Fibroblast of pulmonary artery (primary cell): Measurements from ENCODE around the gene CAMTA1.

Experiments
- DNase-seq: peaks from one replicate; pipeline ENCODE4 v3.0.0-alpha.2; 2010; ENCODE audit warnings: low read depth
- H3K4me3 ChIP-seq: replicated peaks from 2 replicates; pipeline ENCODE4 v1.5.1; 2011; ENCODE audit warnings: low read depth, mild to moderate bottlenecking, control low read depth, low read length, moderate library complexity
- TF ChIP-seq, protein P1 (sequence below): IDR thresholded peaks from 2 replicates; pipeline ENCODE4 v1.5.1; 2011; ENCODE audit warnings: mild to moderate bottlenecking, control low read depth, low read length, inconsistent platforms; ENCODE audit errors: missing control alignments

Gene CAMTA1

DNA sequence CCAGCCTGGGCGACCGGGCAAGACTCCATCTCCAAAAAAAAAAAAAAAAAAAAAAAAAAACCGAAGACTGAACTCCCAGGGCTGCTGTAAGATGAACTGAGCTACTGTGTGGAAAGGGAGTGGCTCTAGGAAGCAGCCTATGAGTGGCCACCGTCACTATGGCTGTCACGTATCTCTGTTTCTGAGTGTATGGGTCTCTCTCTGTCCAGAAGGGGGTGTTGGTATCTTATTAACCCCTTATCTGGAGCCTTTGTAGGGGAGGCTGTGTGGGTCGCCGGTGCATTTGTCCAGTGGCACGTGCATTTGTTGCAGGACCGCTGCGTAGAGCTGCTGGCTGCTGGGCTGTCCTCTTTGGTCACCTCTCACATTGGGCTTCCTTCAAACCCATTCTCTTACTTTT lies 326.6 kb downstream of the CAMTA1 start:
- H3K4me3 ChIP-seq = no peak overlapping the region
- DNase-seq = no peak
- TF ChIP-seq, protein P1, sequence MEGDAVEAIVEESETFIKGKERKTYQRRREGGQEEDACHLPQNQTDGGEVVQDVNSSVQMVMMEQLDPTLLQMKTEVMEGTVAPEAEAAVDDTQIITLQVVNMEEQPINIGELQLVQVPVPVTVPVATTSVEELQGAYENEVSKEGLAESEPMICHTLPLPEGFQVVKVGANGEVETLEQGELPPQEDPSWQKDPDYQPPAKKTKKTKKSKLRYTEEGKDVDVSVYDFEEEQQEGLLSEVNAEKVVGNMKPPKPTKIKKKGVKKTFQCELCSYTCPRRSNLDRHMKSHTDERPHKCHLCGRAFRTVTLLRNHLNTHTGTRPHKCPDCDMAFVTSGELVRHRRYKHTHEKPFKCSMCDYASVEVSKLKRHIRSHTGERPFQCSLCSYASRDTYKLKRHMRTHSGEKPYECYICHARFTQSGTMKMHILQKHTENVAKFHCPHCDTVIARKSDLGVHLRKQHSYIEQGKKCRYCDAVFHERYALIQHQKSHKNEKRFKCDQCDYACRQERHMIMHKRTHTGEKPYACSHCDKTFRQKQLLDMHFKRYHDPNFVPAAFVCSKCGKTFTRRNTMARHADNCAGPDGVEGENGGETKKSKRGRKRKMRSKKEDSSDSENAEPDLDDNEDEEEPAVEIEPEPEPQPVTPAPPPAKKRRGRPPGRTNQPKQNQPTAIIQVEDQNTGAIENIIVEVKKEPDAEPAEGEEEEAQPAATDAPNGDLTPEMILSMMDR = no peak

DNA sequence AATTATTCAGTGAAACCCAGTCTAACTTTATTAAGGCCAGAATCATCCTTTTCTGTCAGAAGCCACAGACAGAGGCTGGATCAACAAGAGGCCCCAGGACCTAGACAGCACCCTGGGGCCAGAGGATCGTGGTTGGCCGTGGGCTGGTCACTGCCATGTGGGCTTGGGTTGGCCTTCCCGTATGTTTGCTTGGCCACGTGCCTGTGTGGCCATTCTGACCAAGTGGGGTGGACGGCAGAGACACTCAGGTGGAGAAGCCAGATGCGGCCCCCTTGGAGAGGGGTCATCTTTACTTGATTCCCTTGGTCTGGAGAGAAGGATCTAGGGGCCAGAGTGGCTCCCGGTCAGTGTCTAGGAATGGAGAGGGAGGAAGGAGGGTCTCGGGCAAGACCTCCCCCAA lies 327.9 kb downstream of the CAMTA1 start:
- H3K4me3 ChIP-seq = no peak overlapping the region
- DNase-seq = no peak
- TF ChIP-seq, protein P1 = no peak

DNA sequence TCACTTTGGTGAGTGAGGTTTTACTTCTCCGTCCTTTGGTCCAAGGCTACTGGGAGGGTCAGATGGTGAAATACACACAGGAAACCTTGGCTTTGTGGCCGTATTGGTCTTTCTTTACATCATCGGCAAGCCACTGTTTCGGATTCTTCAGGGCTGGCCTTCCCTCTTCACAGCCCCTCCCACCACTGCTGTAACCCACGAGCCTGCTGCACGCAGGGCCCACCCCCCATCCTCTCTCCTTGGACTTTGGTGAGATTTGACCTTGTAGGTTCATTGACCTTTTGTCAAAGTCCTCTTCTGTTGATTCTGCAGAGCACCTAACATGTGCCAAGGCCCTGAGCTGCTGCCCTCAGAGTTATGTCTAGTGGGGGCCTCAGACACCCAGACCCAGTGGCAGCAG lies 328.6 kb downstream of the CAMTA1 start:
- no peak for DNase-seq
- no peak overlapping the region for H3K4me3 ChIP-seq
- TF ChIP-seq, protein P1 = no peak

DNA sequence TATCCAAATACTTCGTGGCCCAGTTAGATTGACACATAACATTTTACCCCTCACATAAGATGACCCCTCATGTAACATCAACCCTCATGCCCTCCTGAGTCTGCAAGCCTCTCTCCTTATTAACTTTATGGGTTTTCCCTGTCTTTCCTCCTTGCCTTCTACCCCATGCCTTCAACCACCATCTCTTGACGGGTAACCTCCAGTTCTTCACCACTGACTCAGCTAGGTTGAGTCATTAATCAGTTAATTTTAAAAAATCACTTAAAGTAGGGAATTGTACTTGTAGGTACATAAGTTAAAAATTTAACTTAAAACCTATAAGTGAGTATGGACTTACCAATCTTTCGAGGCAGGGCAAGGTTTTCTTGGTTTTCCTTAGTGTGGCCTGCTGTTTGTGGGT lies 330.7 kb downstream of the CAMTA1 start:
- H3K4me3 ChIP-seq = no peak overlapping the region
- TF ChIP-seq, protein P1 = no peak
- no peak for DNase-seq

DNA sequence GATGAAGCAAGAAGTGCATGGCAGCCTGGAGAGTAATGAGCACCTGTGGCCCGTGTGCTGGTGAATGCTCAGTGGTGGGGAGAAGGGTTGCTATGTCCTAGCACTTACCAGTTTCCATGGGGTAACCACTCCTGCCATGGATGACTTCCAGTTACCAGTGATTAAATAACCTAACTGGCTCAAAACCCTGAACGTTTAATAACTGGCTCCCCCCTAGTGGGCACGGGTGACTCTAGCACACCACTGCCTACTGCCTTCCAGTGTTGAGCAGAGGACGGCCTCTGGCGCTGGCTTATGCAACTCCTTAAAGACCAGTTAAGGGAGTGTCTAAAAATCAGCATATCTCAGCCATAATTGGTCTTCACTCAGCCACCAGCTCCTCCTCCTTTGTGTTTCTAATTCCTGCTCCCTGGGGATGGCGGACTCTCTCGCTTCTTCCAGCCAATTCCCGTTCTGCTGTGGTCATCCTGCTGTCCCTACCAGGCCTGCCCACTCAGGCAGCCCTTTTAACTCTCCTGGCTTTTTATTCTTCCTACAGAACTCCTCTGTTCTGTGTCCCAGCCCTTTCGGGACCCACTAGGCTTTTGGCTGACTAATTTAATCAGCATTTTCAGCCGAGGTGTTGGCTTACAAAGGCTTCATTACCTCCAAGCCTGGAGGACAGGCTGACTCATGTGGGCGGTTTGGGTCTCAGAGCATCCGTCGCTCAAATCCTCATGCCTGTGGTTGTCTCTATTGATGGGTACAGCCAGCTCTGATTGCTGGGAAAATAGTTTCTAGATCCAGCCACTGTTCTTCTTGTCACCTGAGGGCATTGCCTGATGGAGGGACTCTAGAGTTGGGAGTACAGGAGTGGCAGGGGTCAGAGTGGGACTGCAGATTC lies 332.4 kb downstream of the CAMTA1 start:
- TF ChIP-seq, protein P1 = no peak
- H3K4me3 ChIP-seq = no peak overlapping the region
- peak; percentile 55 for DNase-seq

DNA sequence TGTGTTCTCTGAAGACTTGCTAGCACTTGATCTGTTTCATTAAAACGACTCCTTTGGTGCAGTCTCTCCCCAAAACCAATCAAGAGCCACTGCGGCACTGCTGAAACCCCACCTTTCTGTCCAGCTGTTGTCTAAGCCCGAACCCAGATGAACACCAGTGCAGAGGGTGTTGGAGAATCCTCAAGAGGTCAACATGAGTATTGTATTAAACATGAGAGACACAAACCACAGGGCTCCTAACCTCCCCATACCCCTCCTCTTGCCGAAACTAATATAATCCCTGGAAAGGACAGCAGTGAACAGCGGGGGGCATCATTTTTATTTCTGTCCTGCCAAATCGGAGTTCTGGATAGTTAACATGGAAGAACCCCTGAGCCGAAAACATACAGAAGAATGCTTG lies 333.9 kb downstream of the CAMTA1 start:
- no peak overlapping the region for H3K4me3 ChIP-seq
- TF ChIP-seq, protein P1 = no peak
- DNase-seq = no peak
